Activated T-cell treated with anti-CD3 and anti-CD28 coated beads for 48 hours (primary cell): Measurements from ENCODE around the gene RASA1.

Experiments used
- DNase-seq: peaks from one replicate; pipeline ENCODE4 v3.0.0-alpha.2; 2020; ENCODE audit warnings: low read depth

The RASA1 gene

DNA sequence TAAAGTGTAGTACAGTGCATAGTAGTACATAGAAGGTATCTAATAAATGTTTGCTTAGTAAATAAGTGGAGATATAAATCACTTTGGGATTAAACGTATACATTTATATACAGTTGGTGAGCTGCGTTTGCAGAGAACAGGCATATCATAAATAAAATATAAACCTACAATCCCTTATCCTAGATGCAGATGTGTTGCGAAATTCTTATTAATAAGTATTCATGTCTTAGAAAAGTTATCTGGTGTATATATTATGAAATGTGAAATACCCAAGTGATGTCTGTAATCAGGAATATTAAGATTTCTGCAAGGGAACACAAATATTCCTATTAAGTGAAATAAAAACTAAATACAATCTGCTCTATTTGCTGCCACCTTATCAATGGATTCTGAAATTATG lies 136.2 kb downstream of the RASA1 start:
- DNase-seq = no peak

DNA sequence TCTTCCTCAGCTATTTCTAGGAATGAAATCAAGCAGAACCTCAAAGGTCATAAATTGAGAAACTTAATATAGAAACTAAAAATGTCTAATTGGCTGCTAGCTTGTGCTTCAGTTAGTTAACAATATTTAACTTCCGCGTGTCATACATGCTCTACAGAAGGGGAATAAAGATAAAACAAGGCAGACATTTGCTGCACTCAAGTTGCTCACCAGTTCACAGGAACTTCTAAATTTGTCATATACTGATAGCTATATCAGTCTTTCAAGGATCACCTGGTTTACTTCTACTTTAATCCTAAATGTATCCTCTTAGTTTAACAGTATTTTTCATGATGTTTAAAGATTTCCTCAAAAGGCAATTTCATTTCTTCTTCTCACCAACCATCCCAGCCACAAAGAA lies 136.7 kb downstream of the RASA1 start:
- DNase-seq = no peak

DNA sequence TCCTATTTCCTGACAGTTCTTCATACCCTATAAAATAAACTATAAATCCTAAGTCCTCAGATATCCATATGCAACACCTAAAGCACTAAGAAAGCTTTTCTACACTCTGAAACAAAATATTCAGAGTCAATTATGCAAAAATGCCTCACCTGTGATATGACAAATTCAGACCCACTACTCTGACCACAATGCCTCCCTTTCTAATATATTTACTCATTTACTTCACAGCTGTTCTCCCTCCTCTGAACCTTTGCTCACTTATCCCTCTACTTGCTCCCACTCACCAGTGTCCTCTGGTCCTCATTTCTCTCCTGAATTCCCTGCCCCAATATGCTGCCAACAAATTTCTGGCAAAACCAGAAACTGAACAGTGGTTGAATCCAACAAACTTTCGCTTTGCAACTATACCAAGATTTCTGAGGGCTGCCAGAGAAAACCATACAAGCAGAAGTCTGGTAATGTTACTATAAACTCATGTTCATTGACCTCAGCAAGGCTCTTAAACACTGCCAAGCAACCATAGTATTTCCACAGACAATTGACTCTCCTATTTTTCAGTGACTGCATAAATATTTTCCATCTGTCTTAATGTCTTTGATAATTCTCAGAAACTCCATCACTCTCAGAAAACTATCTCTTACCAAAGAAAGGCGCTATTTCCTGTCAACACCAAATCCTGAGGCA lies 137.9 kb downstream of the RASA1 start:
- DNase-seq = no peak

DNA sequence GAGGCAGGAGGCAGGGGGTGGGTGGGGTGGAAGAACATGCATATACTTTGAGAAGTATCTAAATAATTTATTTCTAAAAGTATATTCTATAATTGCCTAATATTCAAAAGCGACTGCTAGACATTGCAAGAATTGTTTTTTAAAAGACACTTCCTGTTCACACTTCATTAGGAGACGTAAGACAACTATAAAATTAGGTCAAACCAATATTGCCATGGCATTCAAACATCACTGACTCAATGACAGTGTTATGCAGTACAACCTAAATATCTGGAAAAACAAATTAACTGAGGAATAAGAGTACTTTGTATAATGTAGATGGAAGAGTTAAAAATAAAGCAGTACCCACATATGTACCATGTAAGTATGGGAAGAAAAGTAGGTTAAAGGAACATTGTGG lies 140.5 kb downstream of the RASA1 start:
- DNase-seq = no peak

DNA sequence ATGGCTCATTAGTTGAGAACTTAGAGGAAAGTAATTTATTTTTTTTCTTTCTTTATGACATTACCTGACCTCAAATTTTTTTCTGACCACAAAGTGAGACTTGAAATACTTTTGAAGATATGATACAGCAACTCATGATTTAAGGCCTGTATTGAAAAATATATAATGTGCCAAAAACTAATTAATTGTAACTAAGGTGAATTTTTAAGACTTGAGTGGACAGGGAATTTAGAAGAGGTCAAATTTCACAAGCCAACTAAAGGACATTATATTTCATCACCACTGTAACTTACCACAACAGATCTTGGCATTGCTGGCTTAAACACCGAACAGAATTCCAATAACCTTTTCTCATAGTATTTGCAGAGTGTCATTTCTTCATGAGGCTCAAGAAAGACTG lies 143.2 kb downstream of the RASA1 start:
- no peak for DNase-seq

DNA sequence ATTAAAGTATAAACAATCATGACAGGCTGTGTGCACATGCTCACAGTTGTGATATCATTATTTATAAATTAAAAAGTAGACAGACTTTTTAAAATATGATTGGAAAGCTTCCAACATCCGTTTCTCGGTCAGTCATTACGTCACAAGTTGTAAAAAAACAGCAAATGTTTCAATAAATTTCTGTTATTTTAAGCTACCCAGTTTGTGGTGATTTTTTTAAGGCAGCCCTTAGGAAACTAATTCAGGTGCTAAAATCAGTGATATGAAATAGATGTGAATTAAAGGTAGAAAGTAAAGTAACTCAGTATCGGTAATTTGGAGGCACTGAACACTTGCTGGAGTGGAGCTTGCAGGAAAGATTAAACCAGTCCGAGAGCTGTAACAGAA lies 143.9 kb downstream of the RASA1 start:
- DNase-seq = no peak

DNA sequence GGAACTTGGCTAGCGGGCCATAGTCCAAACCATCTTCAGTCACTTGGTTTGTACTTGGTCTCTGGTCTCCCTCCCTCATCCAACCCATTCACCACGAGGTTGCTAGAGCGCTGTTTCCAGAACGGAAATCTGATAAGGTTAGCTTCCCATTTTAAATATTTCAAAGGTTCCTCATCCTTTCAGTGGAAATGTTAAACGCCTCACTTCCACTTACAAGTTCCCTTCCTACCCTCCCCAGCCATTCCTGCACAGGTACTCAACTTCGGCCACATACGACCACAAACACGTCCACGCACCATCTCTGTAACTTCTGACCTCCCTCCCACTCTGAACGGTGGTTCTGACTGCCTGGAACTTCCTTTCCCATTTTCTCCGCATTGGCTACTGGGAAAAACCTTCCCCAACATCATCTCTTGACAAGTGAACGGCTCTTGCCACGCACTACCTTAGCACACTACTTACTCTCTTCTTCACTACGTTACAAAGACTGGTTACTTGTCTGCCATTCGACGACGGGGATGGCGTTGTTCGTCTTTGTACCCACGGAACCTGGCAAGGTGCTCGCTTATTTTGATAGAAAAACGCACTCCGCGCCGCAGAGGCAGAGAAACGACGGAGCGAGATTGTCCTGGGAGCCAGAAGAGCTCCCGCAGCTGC lies 144.4 kb downstream of the RASA1 start:
- DNase-seq = peak; percentile 12

DNA sequence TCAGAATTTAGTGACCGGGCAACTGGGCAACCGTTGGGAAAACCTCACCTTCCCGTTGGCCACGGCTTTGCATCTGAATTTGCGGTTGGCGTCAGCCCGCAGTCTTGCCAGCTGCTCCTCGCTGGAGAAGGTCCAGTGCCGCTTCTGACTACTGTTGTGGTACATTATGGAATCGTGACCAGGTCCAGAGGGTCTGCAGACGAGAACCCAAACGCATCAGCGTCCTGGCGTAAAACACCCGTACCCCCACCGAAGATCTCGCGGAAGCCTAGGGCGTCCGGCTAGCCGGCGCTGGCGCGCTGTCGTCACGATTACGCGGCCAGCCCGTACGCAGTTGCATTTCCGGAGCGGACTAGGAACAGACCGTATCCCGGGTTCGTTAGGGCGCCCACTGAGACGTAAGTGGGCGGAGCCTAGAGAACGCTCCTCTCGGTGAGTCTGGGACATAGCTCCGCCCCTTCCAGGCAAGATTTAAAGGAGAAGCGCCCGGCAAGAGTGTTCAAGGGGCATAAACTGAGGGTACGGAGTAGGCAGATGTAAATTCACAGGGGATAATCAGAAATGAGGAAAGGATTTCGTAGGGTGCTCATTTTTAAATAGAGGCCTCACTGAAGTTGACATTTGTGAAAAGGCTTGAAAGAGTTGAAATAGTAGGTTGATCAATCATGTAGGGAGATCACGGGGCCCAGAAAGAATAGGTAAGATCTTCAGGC lies 145.1 kb downstream of the RASA1 start, which contains the start of gene CCNH:
Gene CCNH, minus strand, starts transcription at position 301 of the 713 bp plus-strand sequence. Its CDS starts 136 bp downstream, at position 165.
- DNase-seq = peak; percentile 93

DNA sequence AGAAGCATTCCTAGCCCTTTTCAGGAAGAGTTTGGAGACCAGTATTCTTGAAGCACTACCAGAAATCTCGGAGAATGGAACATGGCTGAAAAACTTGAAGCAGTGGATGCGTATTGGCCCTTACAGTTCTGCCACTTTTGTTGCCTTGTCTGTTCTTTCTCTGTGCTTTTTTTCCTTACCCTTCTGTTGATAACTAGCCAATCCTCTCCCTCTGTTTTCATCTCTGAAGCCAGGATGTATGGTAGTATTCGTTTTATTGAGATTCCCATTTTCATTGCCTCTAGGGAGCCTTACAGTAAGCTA lies 145.6 kb downstream of the RASA1 start:
- DNase-seq = no peak

DNA sequence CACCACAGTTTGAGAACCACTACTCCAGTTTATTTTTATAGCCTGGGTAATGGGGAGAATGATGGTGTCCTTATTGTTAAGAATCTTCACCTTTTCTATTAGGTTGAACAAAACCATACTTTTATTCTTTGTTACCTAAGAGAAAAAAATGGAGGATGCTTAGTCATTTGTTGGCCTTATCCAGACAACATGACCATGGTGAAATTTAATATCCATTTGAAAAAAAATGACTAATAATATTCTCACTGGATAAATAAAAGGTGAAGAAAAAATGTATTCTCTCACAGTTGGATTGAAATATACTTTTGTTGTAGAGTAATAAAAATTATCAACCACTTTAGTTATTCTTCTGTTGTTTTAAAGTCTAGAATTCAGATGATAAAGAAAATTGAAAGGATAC lies 150.8 kb downstream of the RASA1 start:
- DNase-seq = no peak

DNA sequence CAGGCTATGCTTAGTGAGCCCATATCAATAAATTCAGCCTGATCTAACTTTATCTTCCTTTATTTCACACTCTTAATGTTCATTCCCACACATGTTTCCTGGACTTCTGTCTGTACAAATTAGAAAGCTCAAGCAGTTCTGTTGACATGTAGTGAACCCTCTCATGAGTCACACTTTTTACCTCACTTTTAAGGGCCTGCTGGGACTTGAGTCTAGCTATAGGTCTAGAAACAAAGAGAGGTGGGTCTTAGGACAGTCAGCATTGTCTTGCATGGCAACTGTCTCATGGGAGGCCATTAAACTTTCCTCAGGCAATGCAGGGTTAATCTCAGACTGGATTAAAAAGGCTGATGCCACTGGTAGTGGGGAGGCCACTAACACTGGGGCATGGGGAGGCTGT lies 153.6 kb downstream of the RASA1 start:
- DNase-seq = no peak

DNA sequence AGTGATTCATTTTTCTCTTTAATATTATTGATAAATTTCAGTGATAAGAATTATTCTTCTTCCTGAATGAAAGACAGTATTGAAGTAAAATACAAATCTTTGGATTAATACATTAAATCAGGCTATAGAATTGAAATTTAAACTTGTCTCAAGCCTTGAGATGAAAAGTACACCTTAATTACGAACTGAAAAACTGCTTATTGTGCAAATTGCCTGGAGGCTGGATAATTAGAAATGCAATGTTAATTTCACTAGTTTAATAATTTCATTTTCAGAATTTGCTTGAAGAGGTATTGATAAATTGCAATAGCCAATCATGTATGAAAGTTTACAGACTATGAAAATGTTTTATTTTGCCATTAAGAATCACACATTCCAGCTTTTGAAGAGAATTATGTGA lies 156.1 kb downstream of the RASA1 start:
- DNase-seq = no peak

DNA sequence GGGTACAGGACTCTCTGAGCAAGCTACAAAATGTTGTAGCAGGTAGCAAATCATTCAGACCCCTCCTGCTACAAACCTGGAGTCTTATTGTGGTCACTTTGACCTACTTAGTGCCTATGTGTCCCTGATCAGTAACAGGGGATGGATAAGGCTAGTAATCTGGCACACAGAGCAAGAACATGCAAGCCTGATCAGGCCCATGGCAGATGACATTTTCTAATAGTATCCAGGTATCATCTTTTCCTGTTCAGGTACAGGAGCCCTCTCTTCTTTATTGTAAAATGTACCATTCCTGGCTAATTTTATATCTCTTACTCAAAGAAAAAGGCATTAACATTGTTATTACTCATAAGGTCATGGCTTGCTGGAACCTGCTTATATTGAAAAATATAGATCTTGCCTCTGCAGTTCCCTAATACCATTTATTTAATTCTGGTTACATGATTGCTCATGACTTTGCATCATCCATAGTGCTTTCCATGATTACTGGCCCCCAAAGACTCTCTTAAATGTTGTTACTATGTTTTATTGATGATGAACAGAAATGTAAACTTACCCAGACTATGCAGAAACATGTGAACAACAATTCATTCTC lies 163.3 kb downstream of the RASA1 start:
- no peak for DNase-seq

DNA sequence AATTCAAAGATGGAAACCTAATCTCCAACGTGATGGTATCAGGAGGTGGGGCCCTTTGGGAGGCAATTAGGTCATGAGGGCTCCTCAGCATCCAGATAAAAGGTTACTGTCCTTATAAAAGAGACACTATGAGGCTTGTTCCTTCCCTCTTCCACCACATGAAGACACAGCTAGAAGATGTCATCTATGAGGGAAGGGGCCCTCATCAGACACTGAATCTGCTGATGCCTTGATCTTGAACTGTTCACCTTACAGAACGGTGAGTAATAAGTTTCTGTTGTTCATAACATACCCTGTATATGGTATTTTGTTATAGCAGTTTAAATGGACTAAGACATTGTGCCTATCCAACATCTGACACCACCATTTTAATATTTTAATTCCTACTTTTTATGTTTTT lies 164.8 kb downstream of the RASA1 start:
- DNase-seq = no peak

DNA sequence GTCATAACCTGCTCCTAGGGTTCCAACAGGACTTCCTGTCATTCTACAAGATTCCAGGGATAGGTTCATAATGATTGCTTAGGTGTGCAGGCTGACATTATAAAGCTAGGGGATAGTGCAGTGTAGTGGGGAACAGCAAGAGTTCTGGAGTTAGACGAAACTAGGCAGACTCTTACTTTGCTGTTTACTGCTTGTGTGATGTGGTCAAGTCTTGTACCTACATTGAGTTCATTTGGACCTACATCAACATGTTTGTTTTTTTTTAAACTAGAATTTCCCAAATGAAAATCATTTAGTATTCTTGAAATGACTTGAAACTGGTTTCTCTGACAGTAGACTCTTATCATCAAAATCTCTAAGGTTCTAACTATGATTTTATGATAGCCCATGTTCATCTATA lies 166.3 kb downstream of the RASA1 start:
- no peak for DNase-seq

DNA sequence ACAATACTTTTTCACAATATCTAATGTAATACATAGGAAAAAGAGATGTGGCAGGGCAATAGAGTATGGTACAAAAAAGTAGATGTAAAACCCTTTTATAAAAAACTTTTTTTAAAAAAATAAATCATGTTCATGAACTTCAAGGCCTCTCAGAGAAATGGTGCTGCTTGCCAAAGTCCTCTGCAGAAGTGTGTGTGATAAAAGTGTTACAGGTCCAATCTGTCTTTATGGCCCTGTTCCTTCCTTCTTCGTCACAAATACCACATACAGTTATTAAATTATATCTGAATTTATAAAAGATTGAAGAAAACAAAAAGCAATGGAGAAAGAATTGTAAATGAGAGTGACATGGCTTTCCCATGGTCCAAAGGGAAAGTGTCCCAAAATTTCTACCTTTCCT lies 166.8 kb downstream of the RASA1 start:
- no peak for DNase-seq

DNA sequence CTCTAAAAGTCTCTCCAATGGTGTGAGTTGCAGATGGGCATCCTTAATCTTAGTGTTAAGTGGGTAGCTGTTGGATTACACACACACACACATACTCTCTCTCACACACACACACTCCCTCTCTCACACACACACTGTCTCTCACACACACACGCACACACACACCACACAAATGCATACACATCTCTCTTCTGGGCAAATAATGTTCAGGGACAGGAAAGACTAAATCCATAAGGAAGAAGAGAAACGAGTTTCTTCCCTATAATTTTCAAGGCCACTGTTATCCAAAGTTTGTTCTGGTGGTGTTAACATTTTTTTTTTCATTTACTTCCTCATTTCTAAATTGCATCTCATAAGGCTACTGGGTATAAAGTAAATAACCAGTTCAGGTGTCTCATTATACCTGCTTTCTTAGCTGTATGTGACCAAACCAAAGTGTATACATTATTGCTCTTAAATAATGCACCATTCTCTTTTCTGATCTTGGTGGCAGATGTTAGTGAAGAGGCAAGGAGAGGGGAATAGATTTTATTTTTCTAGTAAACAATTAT lies 167.5 kb downstream of the RASA1 start:
- no peak for DNase-seq

DNA sequence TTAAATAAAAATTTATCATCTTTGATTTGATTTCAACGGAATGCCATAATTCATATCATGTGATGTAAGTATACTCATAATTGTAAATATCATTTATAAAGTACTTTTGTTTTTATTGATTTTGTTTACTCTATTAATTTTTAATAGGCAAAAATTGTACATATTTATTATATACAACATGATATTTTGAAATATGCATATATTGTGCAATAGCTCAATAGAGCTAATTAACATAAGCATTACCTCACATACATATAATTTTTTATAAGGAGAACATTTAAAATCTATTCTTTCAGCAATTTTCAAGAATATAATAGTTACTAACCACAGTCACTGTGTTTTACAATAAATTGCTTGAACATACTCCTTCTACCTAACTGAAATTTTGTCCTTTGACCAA lies 170.0 kb downstream of the RASA1 start:
- DNase-seq = no peak

DNA sequence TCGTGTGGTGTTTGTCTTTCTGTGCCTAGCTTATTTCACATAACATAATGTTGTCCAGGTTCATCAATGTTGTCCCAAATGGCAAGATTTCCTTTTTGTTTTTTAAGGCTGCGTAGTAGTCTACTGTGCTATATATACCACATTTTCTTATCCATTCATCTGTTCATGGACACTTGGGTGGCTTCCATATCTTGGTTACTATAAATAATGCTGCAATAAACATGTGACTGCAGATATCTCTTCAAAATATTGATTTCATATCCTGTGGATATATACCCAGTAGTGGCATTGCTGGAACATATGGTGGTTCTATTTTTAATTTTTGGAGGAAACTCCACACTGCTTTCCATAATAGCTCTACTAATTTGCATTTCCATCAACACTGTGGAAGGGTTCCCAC lies 170.5 kb downstream of the RASA1 start:
- no peak for DNase-seq
